Activated CD4-positive, CD25-positive, alpha-beta regulatory T cell (primary cell): Measurements from ENCODE around the gene C5orf22.

Source experiments
- DNase-seq, 4 experiments: peaks; one replicate each; lab custom pipeline; 2025; lab: John Stamatoyannopoulos, UW

C5orf22 gene

DNA sequence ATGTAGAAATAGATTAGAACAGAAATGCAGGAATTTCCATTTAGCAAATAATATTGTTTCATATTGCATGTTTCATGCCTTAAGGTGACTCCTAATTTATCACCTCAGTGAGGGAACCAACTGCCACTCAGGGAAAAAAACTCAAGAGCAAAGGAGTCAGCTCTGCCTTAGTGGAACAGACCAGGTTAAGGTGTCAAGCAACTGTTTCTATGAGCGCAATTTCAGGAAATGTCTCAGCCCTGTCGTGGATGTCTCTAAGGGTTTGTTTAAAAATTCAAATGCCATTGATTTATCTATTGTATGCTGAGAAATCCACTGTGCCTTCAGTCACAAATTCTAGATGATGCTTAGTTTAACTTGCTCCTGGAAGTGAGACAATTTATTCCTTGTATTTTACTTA lies 72.1 kb downstream of the C5orf22 start:
- DNase-seq = no peak

DNA sequence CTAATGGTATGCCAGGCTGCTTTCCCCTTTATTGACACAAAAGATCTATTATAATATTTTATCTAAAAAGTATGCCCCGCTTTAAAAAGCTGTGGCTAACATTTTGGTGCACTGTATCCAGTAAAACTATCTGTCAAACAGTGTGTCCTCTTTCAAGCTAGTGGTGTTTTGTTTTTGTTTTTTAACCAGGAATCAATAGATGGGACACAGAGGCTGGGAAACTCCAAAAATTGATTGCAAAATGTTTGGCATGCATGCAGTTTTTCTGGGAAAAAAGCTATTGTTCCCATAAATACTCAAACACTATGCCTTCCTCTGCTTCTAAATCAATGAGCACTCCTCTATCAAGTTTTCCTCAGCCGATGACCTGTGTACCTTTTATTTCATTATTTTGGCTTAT lies 72.5 kb downstream of the C5orf22 start:
- DNase-seq = no peak
